Measurements from ENCODE around the gene CANX. TPM values are rescaled to one million over a fixed set of nuclear protein-coding genes. Genes with fewer than 3 reads are reported as not detected.

The CANX gene
- total RNA-seq, 1 experiment from 2014 or later, result 1,434 TPM

DNA sequence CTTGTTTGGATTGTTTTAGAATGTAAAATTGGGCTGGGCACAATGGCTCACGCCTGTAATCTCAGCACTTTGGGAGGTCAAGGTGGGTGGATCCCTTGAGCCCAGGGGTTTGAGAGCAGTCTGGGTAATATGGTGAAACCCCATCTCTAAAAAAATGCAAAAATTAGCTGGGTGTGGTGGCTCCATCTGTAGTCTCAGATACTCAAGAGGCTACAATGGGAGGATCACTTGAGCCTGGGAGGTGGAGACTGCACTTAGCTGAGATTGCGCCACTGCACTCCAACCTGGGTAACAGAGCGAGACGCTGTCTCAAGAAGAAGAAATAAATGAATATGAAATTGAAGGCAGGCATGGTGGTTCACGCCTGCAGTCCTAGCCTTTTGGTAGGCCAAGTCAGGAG is 55.2 kb downstream of the CANX start:
- Mint-ChIP-seq H3K36me3 (ENCODE audit: insufficient read depth, unreplicated experiment) (peaks cover 7% of the 10 kb centered on the region), H3K4me1 (ENCODE audit: low read depth, unreplicated experiment) (peaks cover 21% of the 10 kb centered on the region), H3K4me3 (ENCODE audit: low read depth, unreplicated experiment) (no peak overlapping the region), H3K27ac (ENCODE audit: unreplicated experiment) (no peak overlapping the region), H3K9me3 (ENCODE audit: low read depth, unreplicated experiment) (no peaks in the 10 kb centered on the region), H3K27me3 (ENCODE audit: unreplicated experiment) (no peaks in the 10 kb centered on the region)
- no peak for DNase-seq
- CTCF ChIA-PET, result no interaction called here
- BruUV-seq (replicated peaks), result no TSS peak
- intact Hi-C loops (cut with micrococcal nuclease; ENCODE audit: unreplicated experiment), result no loop called here
- TF ChIP-seq CTCF (IDR thresholded peaks at IDR 0.05; ENCODE audit: unreplicated experiment), result no peak

DNA sequence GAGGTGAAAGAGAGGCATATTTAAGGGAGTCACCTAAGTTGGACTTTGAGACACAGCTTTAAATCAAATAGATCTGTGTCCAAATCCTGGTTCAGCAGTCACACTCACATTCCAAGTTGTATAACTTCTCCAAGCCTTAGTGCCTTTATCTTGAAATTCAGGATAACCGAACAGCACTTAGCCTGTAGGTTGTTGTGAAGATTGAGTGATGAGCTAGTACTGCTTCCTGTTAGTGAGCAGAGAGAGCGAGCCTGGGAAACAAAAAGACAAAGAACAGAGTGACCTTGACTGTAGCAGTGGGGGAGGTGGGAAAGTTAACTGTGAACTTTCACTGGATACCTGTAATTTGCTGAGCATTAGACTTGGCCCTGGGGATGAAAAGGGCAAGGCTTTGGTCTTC is 56.3 kb downstream of the CANX start:
- intact Hi-C loops (cut with micrococcal nuclease; ENCODE audit: unreplicated experiment), result no loop called here
- no peak for DNase-seq
- Mint-ChIP-seq H3K9me3 (ENCODE audit: low read depth, unreplicated experiment) (no peaks in the 10 kb centered on the region), H3K4me1 (ENCODE audit: low read depth, unreplicated experiment) (peaks cover 29% of the 10 kb centered on the region), H3K4me3 (ENCODE audit: low read depth, unreplicated experiment) (no peak overlapping the region), H3K36me3 (ENCODE audit: insufficient read depth, unreplicated experiment) (peaks cover 7% of the 10 kb centered on the region), H3K27me3 (ENCODE audit: unreplicated experiment) (no peaks in the 10 kb centered on the region), H3K27ac (ENCODE audit: unreplicated experiment) (no peak overlapping the region)
- no peak for TF ChIP-seq CTCF (IDR thresholded peaks at IDR 0.05; ENCODE audit: unreplicated experiment)
- CTCF ChIA-PET, result no interaction called here
- no TSS peak for BruUV-seq (replicated peaks)

DNA sequence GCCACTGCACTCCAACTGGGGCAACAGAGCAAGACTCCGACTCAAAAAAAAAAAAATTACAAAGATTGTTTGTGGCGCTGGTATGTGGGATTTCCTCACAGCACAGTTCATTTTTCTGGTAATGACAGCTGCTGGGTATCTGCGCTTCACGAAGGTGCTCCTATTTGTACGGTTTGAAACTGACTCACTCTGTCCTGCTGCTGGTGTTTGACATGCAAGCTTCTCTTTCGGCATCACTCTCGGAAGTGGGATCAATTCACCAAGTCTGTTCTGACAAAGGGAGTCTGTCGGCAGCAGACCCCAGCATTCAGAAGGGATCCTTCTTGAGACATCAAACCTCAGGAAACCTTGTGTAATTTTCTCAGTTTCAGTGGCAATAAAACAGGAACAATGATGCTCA is 60.2 kb downstream of the CANX start:
- CTCF ChIA-PET, result no interaction called here
- Mint-ChIP-seq H3K27ac (ENCODE audit: unreplicated experiment) (no peak overlapping the region), H3K36me3 (ENCODE audit: insufficient read depth, unreplicated experiment) (no peaks in the 10 kb centered on the region), H3K4me1 (ENCODE audit: low read depth, unreplicated experiment) (peaks cover 60% of the 10 kb centered on the region), H3K4me3 (ENCODE audit: low read depth, unreplicated experiment) (no peak overlapping the region), H3K9me3 (ENCODE audit: low read depth, unreplicated experiment) (no peaks in the 10 kb centered on the region), H3K27me3 (ENCODE audit: unreplicated experiment) (no peaks in the 10 kb centered on the region)
- no TSS peak for BruUV-seq (replicated peaks)
- no peak for TF ChIP-seq CTCF (IDR thresholded peaks at IDR 0.05; ENCODE audit: unreplicated experiment)
- DNase-seq, result no peak
- intact Hi-C loops (cut with micrococcal nuclease; ENCODE audit: unreplicated experiment), result no loop called here

DNA sequence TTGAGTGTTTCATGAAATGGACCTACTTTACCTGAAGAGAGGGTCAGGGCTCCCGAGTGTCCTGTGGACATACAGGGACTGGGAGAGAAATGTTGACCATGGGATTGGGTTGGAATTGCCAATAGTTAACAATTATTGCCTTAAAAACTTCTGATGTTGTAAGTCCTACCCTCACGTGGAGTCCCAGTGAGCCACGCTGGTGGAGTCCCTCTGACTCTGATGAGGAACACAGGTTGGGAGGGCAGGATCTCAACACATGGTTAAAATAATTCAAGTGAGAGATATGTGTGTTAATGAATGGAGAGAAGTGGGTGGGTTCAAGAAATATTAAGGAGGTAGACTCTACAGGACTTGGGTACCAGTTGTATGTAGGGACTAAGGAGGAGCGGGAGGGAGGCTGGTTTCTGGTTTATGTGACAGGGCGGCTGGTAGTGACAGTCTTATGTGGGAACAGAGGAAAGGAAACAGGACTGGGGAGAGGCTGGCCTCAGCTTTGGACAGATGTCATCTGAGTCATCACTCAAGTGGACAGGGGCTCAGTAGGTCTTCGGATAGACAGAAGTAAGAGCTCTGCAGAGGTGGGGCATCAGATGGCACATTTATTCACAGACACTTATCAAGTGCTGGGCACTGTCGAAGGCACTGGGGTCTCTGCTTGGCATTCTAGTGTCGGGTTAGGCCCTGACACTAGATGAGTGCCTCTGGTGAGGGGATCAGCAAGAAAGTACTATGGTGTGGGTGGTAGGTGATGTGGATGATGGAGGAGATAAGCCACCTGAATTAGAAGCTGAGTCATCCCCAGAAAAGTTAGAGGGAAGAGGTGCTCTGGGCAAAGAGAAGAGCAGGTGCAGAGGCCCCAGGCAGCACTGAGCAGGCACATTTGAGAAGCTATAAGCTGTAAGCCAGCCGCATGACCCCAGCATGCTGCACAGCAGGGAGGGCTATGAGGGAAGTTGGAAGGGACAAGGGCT is 61.1 kb downstream of the CANX start:
- Mint-ChIP-seq H3K27me3 (ENCODE audit: unreplicated experiment) (no peaks in the 10 kb centered on the region), H3K27ac (ENCODE audit: unreplicated experiment) (no peak overlapping the region), H3K36me3 (ENCODE audit: insufficient read depth, unreplicated experiment) (no peaks in the 10 kb centered on the region), H3K9me3 (ENCODE audit: low read depth, unreplicated experiment) (no peaks in the 10 kb centered on the region), H3K4me1 (ENCODE audit: low read depth, unreplicated experiment) (peaks cover 51% of the 10 kb centered on the region), H3K4me3 (ENCODE audit: low read depth, unreplicated experiment) (no peak overlapping the region)
- intact Hi-C loops (cut with micrococcal nuclease; ENCODE audit: unreplicated experiment), result loop anchor here (5.0 kb wide), 1 partner anchor 62 kb away; the partner anchor contains the start of gene SQSTM1
- no peak for TF ChIP-seq CTCF (IDR thresholded peaks at IDR 0.05; ENCODE audit: unreplicated experiment)
- no TSS peak for BruUV-seq (replicated peaks)
- CTCF ChIA-PET, result no interaction called here
- DNase-seq, result no peak

Measured in Calu3 (cell line).